SK-N-SH (cell line): ENCODE data around the gene VPS26A.

Experiments
- CHD2 ChIP-seq: fragments of 150-350 bp; IDR thresholded peaks from 2 replicates; pipeline ENCODE4 v1.6.1; 2018; ENCODE audit warnings: low read length; ENCODE audit not compliant: partially characterized antibody
- ELF1 ChIP-seq: IDR thresholded peaks from 2 replicates; pipeline ENCODE4 v1.4.0; 2012
- GABPA ChIP-seq: IDR thresholded peaks from 2 replicates; pipeline ENCODE4 v1.4.0; 2012; ENCODE audit warnings: low read depth, mild to moderate bottlenecking
- GATA2 ChIP-seq: sonication (generic); formaldehyde crosslinking; IDR thresholded peaks from 2 replicates; pipeline ENCODE4 v1.5.0; 2020; ENCODE audit warnings: mild to moderate bottlenecking, missing genetic modification reagents
- POLR2AphosphoS5 ChIP-seq: IDR thresholded peaks from 2 replicates; pipeline ENCODE4 v1.6.1; 2012; ENCODE audit warnings: low read depth, low read length
- RCOR1 ChIP-seq: fragments of 150-350 bp; IDR thresholded peaks from 2 replicates; pipeline ENCODE4 v1.6.1; 2017; ENCODE audit warnings: antibody characterized with exemption, low read length
- TAF1 ChIP-seq: IDR thresholded peaks from 2 replicates; pipeline ENCODE4 v1.6.1; 2012; ENCODE audit warnings: low read depth, mild to moderate bottlenecking, low read length, moderate library complexity, borderline replicate concordance
- TCF12 ChIP-seq: IDR thresholded peaks from 2 replicates; pipeline ENCODE4 v1.4.0; 2012
- TEAD4 ChIP-seq: IDR thresholded peaks from 2 replicates; pipeline ENCODE4 v1.4.0; 2012; ENCODE audit warnings: mild to moderate bottlenecking, borderline replicate concordance; ENCODE audit not compliant: insufficient read depth
- YY1 ChIP-seq: IDR thresholded peaks from 2 replicates; pipeline ENCODE4 v1.4.0; 2012; ENCODE audit warnings: low read depth, mild to moderate bottlenecking
- TF ChIP-seq, protein P1 (sequence below): fragments of 200-600 bp; sonication (generic); IDR thresholded peaks from 2 replicates; pipeline ENCODE4 v1.6.1; 2017; ENCODE audit warnings: antibody characterized with exemption, mild to moderate bottlenecking, moderate library complexity
- TF ChIP-seq, protein P2 (sequence below): IDR thresholded peaks from 2 replicates; pipeline ENCODE4 v1.4.0; 2012; ENCODE audit warnings: low read depth
- TF ChIP-seq, protein P3 (sequence below): IDR thresholded peaks from 2 replicates; pipeline ENCODE4 v1.6.1; 2012; ENCODE audit warnings: mild to moderate bottlenecking, low read depth, low read length, moderate library complexity
- TF ChIP-seq, protein P4 (sequence below): IDR thresholded peaks from 2 replicates; pipeline ENCODE4 v1.4.0; 2012; ENCODE audit warnings: low read depth, borderline replicate concordance

DNA sequence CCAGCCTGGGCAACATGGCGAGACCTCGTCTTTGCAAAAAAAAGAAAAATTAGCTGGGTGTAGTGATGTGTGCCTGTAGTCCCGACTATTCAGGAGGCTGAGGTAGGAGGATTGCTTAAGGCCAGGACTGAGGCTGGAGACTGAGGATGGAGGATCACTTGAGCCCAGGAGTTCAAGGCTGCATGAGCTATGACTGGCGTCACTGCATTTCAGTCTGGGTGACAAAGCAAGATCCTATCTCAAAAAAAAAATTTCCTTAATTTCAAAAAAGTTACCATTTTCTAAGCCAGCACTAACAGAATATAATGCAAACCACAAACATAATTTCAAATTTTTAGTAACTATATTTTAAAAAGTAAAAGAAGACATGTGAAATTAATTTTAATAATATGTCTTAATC, 49.4 kb upstream of the VPS26A start:
- TF ChIP-seq, protein P1, sequence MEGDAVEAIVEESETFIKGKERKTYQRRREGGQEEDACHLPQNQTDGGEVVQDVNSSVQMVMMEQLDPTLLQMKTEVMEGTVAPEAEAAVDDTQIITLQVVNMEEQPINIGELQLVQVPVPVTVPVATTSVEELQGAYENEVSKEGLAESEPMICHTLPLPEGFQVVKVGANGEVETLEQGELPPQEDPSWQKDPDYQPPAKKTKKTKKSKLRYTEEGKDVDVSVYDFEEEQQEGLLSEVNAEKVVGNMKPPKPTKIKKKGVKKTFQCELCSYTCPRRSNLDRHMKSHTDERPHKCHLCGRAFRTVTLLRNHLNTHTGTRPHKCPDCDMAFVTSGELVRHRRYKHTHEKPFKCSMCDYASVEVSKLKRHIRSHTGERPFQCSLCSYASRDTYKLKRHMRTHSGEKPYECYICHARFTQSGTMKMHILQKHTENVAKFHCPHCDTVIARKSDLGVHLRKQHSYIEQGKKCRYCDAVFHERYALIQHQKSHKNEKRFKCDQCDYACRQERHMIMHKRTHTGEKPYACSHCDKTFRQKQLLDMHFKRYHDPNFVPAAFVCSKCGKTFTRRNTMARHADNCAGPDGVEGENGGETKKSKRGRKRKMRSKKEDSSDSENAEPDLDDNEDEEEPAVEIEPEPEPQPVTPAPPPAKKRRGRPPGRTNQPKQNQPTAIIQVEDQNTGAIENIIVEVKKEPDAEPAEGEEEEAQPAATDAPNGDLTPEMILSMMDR, result no peak
- TF ChIP-seq, protein P2, sequence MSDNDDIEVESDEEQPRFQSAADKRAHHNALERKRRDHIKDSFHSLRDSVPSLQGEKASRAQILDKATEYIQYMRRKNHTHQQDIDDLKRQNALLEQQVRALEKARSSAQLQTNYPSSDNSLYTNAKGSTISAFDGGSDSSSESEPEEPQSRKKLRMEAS, result no peak
- no peak for TF ChIP-seq GATA2
- no peak for TF ChIP-seq TCF12
- no peak for TF ChIP-seq ELF1
- no peak for TF ChIP-seq POLR2AphosphoS5
- no peak for TF ChIP-seq TEAD4
- TF ChIP-seq, protein P3, sequence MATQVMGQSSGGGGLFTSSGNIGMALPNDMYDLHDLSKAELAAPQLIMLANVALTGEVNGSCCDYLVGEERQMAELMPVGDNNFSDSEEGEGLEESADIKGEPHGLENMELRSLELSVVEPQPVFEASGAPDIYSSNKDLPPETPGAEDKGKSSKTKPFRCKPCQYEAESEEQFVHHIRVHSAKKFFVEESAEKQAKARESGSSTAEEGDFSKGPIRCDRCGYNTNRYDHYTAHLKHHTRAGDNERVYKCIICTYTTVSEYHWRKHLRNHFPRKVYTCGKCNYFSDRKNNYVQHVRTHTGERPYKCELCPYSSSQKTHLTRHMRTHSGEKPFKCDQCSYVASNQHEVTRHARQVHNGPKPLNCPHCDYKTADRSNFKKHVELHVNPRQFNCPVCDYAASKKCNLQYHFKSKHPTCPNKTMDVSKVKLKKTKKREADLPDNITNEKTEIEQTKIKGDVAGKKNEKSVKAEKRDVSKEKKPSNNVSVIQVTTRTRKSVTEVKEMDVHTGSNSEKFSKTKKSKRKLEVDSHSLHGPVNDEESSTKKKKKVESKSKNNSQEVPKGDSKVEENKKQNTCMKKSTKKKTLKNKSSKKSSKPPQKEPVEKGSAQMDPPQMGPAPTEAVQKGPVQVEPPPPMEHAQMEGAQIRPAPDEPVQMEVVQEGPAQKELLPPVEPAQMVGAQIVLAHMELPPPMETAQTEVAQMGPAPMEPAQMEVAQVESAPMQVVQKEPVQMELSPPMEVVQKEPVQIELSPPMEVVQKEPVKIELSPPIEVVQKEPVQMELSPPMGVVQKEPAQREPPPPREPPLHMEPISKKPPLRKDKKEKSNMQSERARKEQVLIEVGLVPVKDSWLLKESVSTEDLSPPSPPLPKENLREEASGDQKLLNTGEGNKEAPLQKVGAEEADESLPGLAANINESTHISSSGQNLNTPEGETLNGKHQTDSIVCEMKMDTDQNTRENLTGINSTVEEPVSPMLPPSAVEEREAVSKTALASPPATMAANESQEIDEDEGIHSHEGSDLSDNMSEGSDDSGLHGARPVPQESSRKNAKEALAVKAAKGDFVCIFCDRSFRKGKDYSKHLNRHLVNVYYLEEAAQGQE, result no peak
- TF ChIP-seq TAF1, result no peak
- TF ChIP-seq YY1, result no peak
- TF ChIP-seq GABPA, result no peak
- TF ChIP-seq, protein P4, sequence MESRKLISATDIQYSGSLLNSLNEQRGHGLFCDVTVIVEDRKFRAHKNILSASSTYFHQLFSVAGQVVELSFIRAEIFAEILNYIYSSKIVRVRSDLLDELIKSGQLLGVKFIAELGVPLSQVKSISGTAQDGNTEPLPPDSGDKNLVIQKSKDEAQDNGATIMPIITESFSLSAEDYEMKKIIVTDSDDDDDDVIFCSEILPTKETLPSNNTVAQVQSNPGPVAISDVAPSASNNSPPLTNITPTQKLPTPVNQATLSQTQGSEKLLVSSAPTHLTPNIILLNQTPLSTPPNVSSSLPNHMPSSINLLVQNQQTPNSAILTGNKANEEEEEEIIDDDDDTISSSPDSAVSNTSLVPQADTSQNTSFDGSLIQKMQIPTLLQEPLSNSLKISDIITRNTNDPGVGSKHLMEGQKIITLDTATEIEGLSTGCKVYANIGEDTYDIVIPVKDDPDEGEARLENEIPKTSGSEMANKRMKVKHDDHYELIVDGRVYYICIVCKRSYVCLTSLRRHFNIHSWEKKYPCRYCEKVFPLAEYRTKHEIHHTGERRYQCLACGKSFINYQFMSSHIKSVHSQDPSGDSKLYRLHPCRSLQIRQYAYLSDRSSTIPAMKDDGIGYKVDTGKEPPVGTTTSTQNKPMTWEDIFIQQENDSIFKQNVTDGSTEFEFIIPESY, result no peak
- no peak for TF ChIP-seq CHD2
- TF ChIP-seq RCOR1, result no peak
